ENCODE measurements around the gene ARHGAP6.
A peak's percentile ranks its signal among the peaks of the same experiment; 100 is the strongest.

Gene ARHGAP6

GRCh38 chrX:11430271-11430670 lies 235.4 kb downstream of the ARHGAP6 start:
- DNase-seq (ENCODE audit: insufficient read length), result no peak
- TF ChIP-seq POLR2A (IDR thresholded peaks at IDR 0.05; ENCODE audit: low read depth, low read length) (no peak), POLR2AphosphoS5 (IDR thresholded peaks at IDR 0.05; ENCODE audit: low read depth, low read length) (no peak), TAF1 (IDR thresholded peaks at IDR 0.05; ENCODE audit: borderline replicate concordance, low read depth, low read length) (no peak)
- FAIRE-seq, result no peak

GRCh38 chrX:11429538-11430085 lies 236.1 kb downstream of the ARHGAP6 start:
- no peak for TF ChIP-seq POLR2A (IDR thresholded peaks at IDR 0.05; ENCODE audit: low read depth, low read length)
- FAIRE-seq (no peak), DNase-seq (ENCODE audit: insufficient read length) (no peak)

GRCh38 chrX:11427453-11428071 lies 238.2 kb downstream of the ARHGAP6 start:
- DNase-seq (ENCODE audit: insufficient read length) (peak; percentile 13), FAIRE-seq (no peak)
- TF ChIP-seq POLR2AphosphoS5 (IDR thresholded peaks at IDR 0.05; ENCODE audit: low read depth, low read length), result no peak
- TF ChIP-seq POLR2A (IDR thresholded peaks at IDR 0.05; ENCODE audit: low read depth, low read length), result no peak
- no peak for TF ChIP-seq TAF1 (IDR thresholded peaks at IDR 0.05; ENCODE audit: borderline replicate concordance, low read depth, low read length)

- DNase-seq (ENCODE audit: insufficient read length) (no peak), FAIRE-seq (no peak)
- TF ChIP-seq TAF1 (IDR thresholded peaks at IDR 0.05; ENCODE audit: borderline replicate concordance, low read depth, low read length), result no peak
- no peak for TF ChIP-seq POLR2A (IDR thresholded peaks at IDR 0.05; ENCODE audit: low read depth, low read length)
- no peak for TF ChIP-seq POLR2AphosphoS5 (IDR thresholded peaks at IDR 0.05; ENCODE audit: low read depth, low read length)
Measured at GRCh38 chrX:11426712-11427452, 238.8 kb downstream of the ARHGAP6 start.

GRCh38 chrX:11424903-11425674 lies 240.6 kb downstream of the ARHGAP6 start:
- FAIRE-seq (no peak), DNase-seq (ENCODE audit: insufficient read length) (no peak)
- TF ChIP-seq POLR2AphosphoS5 (IDR thresholded peaks at IDR 0.05; ENCODE audit: low read depth, low read length), result no peak
- no peak for TF ChIP-seq POLR2A (IDR thresholded peaks at IDR 0.05; ENCODE audit: low read depth, low read length)
- TF ChIP-seq TAF1 (IDR thresholded peaks at IDR 0.05; ENCODE audit: borderline replicate concordance, low read depth, low read length), result no peak

- FAIRE-seq, result peak; percentile 42
- DNase-seq (ENCODE audit: insufficient read length), result no peak
- no peak for TF ChIP-seq POLR2A (IDR thresholded peaks at IDR 0.05; ENCODE audit: low read depth, low read length)
- TF ChIP-seq POLR2AphosphoS5 (IDR thresholded peaks at IDR 0.05; ENCODE audit: low read depth, low read length), result no peak
- TF ChIP-seq TAF1 (IDR thresholded peaks at IDR 0.05; ENCODE audit: borderline replicate concordance, low read depth, low read length), result no peak
Measured at GRCh38 chrX:11423949-11424348, 241.8 kb downstream of the ARHGAP6 start.

GRCh38 chrX:11423362-11423818 lies 242.3 kb downstream of the ARHGAP6 start:
- DNase-seq (ENCODE audit: insufficient read length) (no peak), FAIRE-seq (peak; percentile 5)
- no peak for TF ChIP-seq POLR2AphosphoS5 (IDR thresholded peaks at IDR 0.05; ENCODE audit: low read depth, low read length)

- no peak for DNase-seq (ENCODE audit: insufficient read length)
- TF ChIP-seq POLR2A (IDR thresholded peaks at IDR 0.05; ENCODE audit: low read depth, low read length) (no peak), TAF1 (IDR thresholded peaks at IDR 0.05; ENCODE audit: borderline replicate concordance, low read depth, low read length) (no peak), POLR2AphosphoS5 (IDR thresholded peaks at IDR 0.05; ENCODE audit: low read depth, low read length) (no peak)
- no peak for FAIRE-seq
Measured at GRCh38 chrX:11422525-11422857, 243.2 kb downstream of the ARHGAP6 start.

- DNase-seq (ENCODE audit: insufficient read length) (no peak), FAIRE-seq (no peak)
- TF ChIP-seq TAF1 (IDR thresholded peaks at IDR 0.05; ENCODE audit: borderline replicate concordance, low read depth, low read length) (no peak), POLR2AphosphoS5 (IDR thresholded peaks at IDR 0.05; ENCODE audit: low read depth, low read length) (no peak), POLR2A (IDR thresholded peaks at IDR 0.05; ENCODE audit: low read depth, low read length) (no peak)
Measured at GRCh38 chrX:11421805-11422524, 243.8 kb downstream of the ARHGAP6 start.

- no peak for FAIRE-seq
- TF ChIP-seq POLR2A (IDR thresholded peaks at IDR 0.05; ENCODE audit: low read depth, low read length) (no peak), TAF1 (IDR thresholded peaks at IDR 0.05; ENCODE audit: borderline replicate concordance, low read depth, low read length) (no peak), POLR2AphosphoS5 (IDR thresholded peaks at IDR 0.05; ENCODE audit: low read depth, low read length) (no peak)
Measured at GRCh38 chrX:11420851-11421250, 244.9 kb downstream of the ARHGAP6 start.

GRCh38 chrX:11419102-11419501 lies 246.6 kb downstream of the ARHGAP6 start:
- TF ChIP-seq POLR2A (IDR thresholded peaks at IDR 0.05; ENCODE audit: low read depth, low read length) (no peak), POLR2AphosphoS5 (IDR thresholded peaks at IDR 0.05; ENCODE audit: low read depth, low read length) (no peak), TAF1 (IDR thresholded peaks at IDR 0.05; ENCODE audit: borderline replicate concordance, low read depth, low read length) (no peak)
- FAIRE-seq, result no peak
- no peak for DNase-seq (ENCODE audit: insufficient read length)

More at GRCh38 chrX:11420851-11421250, 244.9 kb downstream of the ARHGAP6 start:
- DNase-seq (ENCODE audit: insufficient read length), result no peak

All from GM12892 (cell line).